ENCODE data around the gene ERC2.
"Not testable (repeated sequence)": the region's sequence is repeated elsewhere in the genome, so short reads cannot be mapped to it uniquely, and the experiment has no call there.

The ERC2 gene

DNA sequence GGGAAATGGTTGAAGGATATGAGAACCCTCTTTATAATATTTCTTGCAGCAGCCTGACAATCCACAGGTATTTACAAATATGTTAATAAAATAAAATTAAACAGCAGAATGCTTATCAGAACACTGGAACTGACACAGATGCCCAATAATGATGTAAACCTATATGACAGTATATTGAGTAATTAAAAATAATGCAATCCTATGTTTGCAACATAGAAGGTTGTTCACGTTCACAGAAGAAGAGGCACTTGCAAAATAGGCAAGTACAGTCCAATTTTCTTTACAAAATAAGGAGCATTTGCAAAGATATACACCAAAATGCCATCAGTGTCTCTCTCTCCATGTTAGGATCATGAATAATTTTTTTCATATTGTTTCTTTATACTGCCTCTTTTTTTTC is 584.2 kb downstream of the ERC2 start:
- DNase-seq (ENCODE audit: low spot score) = no peak

DNA sequence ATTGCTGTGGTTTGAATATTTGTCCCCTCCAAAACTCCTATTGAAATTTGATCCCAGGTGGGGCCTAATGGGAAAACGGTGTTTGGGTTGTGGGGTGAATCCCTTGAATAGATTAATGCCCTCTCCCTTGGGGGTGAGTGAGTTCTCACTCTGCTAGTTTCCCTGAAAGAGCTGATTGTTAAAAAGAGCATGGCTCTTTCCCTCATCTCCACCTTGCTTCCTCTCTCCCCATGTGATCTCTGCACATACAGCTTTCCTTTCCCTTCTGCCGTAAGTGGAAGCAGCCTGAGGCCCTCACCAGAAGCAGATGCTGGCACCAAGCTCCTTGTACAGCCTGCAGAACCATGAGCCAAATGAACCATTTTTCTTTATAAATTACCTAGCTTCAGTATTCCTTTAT is 586.3 kb downstream of the ERC2 start:
- DNase-seq (ENCODE audit: low spot score) = no peak

DNA sequence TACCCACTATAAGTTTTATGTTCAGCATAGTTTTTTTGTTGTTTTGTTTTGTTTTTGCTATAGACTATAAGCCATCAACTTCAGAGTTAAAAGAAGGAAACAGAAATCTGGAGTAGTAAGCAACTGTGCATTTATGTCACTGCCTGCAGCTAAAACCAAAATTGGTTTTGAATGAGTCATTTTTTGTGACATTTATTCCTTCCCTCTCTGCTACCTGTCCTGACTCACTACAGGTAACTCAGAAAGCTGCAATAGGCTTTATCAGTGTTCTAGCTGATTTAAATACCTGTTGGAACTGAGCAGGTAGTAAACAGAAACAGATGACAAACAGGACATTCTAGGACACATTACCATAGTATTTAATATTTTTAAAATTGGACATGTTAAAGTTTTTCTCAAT is 587.9 kb downstream of the ERC2 start:
- DNase-seq (ENCODE audit: low spot score) = no peak

DNA sequence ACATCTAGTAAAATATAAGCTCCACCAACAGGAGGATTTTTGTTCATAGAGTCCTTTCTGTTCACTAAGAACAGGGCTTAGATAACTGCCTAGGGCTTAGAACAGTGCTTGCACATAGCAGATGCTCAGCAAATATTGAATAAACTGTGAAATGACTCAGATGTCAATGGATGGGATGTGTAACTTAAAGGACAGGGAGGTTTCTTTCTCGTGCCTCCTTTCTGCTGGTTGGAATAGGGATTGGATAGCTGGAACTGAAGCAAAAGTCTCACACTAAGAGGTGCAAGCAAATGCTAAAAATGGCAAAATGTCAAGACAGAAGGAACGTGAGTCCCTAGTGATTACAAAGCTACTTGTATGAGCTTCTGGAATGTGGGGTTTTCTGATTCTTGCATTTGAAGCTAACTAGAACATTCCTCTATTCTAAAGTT is 588.4 kb downstream of the ERC2 start:
- DNase-seq (ENCODE audit: low spot score) = no peak

DNA sequence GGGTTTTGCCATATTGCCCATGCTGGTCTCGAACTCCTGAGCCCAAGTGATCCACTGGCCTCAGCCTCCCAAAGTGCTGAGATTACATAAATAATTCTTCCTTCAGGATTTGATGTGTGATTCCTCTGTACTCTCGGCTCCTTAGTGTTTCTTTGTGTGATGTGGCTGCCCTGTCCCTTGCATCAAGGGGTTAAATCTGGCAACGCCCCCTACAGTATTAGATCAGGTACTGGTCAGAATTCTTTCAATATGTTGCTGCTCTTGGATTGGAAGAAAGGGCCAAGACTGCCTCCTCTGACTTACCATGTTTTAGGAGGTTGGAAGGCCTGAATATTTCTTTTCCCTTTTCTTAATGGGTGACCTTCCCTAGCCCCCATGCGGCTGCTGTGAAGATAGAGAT is 590.6 kb downstream of the ERC2 start:
- peak; percentile 9 for DNase-seq (ENCODE audit: low spot score)

DNA sequence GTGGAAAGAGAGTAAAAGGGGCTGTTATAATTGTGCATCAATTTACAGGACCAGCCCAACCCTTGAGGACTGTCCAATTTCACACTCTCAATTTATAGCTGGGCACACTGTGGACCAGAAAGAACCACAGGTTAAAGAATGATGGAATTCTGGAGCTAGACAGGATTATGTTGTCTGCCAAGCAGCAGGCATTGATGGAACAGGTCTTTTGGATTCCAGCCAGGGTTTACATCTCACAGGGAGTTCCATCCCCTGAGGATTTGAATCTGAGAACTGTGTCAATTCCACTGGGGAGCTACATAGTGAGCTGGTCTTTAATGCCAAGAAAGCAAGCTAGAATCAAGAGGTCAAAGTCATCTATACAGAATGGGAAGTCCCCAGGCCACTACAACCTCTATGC is 591.7 kb downstream of the ERC2 start:
- no peak for DNase-seq (ENCODE audit: low spot score)

DNA sequence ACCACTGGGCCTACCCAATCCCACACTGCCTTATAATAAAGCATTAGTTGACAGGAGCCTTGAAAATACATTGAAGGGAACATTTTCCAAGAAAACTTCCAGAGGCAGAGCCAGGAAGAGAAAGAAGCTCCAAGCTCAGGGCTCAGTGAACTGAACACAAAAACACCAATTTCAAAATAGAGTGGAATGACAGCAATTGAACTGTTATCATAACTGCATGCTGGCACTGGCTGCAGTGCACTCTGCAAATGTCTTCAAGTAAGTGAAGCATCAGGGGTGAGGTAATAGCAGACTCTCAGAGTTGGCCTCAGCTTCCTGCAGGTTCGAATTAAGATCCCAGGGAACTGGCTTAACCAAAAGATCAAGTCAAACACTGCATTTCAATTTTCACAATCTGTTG is 593.2 kb downstream of the ERC2 start:
- DNase-seq (ENCODE audit: low spot score) = no peak

DNA sequence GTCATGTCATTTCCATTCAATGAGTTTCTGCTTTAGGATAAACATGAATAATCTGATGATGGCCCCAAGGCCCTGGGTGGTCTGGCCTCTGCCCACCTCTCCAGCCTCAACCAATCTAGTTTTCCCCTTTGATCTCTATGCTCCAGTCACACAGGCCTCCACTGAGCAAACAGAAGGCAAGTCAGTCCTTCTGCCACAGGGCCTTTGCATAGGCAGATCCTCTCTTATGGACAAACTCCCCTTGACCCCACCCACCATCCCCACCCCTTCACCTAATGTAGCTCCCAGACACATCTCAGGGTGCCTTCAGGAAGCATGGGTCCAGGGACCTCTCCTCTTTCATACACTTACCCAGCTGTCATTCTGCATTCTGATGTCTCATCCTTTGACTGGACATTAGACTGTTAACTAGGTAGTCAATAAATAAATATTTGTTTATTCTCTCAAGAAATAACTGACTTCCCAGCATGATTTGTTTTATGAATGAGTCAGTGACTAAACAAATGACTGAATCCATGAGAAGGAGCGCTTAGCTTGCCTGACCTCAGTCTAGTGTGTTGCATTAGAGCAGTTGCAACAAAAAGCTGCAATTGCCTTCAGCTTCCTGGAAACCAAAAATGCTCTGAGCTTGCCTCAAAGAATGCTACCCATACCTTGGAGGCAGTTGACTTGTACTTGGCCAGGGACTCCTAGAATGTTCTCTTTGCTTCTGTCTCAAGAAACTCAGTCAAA is 594.6 kb downstream of the ERC2 start:
- DNase-seq (ENCODE audit: low spot score) = no peak

DNA sequence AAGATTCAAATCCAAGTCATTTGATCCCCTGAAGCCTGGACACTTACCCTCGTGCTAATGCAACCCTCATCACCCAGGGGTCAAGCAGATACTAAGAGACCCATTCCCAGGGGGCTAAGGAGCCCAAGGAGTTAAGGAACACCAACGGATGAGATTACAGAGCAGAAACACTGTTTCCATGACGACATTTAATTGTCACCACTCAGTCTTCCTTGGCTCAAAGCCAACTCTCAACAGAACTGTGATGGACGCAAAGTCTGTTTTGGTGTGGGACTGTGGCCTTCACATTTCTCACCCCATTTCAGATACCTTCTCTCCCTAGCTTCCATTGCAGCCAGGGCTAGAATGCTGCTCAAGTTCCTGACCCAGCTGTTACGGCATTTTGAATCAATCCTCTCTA is 597.7 kb downstream of the ERC2 start:
- no peak for DNase-seq (ENCODE audit: low spot score)

DNA sequence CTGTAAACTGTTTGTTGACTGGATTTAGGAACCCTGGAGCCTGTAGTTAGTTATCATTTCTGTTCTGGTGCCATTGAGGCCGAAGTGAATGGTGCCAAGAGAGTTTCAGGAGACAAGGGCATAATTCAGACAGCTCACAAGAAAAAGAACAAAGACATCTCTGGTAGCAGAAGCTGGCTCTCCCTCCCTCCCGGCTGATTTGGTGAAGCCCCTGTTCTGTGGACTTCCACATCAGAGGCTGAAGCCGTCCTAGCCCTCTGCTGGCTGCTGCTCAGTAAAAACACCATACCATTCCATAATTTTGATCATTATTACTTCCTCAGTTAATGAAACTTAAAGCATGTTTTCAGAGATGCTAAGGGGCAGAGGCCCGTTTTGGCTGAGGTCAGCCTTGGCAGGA is 599.9 kb downstream of the ERC2 start:
- DNase-seq (ENCODE audit: low spot score) = no peak

DNA sequence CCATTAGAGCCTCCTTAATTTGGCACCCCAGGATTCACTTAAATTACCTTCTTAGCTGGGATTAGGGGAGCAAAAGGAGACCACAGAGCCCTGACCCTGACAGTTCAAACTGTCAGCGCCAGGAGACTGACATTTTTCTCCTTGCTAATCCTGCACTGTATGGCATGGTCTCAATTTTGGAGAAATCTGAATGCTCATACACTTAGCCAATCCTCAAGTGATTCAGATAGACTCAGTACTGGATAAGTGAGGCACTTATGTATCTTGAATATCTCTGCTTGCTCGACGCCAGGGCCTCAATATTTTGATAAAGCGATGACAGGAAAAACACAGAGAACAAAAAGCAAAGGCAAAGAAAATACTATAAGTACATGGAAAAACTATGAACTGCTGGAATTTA is 605.2 kb downstream of the ERC2 start:
- no peak for DNase-seq (ENCODE audit: low spot score)

DNA sequence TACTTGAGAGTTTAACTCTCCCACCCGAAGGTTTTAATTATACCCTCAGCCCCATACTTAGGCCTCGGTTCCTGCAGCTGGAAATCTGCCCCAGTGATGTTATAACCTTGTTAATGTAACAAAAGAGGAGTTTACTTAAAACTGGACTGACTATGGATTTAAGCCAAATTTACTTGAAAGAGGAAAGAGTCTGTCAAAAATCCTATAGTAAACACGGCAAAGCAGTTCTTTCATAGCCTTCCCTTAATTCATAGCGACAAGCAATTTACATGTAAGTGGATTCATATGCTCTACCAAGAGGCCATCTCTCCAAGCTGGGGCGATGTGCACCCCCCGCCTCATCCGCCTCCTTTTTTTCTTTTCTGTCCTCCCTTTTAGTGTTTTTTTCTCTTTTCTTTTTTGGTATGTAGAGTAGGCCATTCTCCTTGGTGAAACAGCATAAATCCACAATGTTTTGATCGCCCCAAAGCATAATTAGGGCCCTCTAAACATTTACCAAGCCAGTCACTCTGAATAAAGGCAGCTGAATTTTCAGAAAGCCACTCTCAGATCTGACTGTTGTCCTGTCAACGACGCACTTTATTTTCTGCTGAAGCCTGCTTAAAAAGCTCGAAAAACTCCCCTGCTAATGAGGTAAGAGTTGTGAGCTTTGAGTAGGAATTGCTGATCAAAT is 608.1 kb downstream of the ERC2 start:
- no peak for DNase-seq (ENCODE audit: low spot score)

DNA sequence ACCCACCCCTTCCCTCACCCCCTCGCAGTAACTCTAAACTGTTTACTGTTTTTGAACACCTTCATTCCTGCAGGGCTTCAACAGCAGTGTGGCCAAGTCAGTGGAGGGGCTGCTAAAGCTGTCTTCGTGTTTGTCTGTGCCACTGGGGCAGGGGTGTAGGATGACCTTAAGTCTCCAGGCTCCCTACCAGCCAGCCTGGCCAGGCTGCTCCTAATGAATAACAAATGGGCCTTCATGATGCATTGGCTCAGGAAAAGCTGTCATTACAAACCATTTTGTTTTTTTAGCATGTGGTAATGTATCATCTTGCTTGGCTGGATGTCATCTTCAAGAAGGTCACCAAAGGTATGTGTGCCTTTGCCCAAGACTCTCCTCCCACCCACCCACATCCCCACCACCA is 609.0 kb downstream of the ERC2 start:
- DNase-seq (ENCODE audit: low spot score) = no peak

DNA sequence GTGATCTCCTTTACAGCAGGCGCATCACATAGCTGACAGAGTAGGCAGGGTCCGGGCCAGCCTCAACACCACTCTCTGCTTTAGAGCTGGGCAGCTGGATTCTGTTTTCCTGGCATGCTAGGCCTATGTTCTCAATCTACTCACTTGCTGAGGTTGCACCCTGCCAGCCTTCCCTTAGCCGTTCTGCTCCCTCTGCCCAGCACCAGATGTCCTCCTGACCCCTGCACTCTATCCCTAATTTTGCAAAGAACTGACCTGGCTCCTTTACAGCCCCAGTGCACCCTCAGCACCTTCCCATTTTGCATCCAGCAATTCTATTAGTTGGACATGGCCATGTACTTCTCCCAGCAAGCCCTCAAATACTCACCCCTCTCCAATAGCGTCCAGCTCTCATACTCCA is 609.5 kb downstream of the ERC2 start:
- no peak for DNase-seq (ENCODE audit: low spot score)

DNA sequence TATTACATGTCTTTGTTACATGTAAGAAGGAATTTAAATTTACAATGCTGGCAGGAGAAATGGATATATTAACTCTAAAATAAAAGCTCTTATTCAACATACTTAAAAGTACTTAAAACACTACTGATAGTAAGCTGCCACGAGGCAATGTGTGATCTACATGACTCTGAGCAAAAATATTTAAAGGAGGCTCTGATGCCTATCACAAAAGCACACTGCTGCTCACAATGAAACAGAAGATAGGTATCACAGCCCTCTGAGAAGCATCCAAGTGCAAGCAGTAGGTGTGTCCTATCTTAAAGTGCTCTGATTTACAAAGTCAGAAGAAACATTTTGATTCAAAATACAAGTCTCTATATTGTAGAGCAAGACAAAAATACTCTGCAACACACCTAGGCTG is 610.0 kb downstream of the ERC2 start:
- DNase-seq (ENCODE audit: low spot score) = no peak

DNA sequence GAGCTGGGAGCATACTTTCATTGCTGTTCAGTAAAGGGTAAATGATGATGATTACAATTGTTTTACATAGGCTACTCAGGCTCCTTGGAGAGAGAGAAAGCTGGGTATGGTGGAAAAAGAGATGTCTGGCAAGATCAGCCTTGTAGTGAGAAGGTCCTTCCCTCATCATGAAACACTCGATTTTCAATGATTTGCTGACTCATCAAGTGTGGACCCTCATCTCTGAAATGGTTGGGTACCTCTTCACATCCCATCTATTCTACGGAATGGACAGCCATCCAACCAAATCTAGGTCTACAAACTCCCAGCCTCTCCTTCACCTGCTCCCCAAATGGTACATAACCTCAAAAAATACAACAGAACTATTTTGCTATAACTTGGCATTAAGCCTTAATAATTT is 610.6 kb downstream of the ERC2 start:
- no peak for DNase-seq (ENCODE audit: low spot score)

DNA sequence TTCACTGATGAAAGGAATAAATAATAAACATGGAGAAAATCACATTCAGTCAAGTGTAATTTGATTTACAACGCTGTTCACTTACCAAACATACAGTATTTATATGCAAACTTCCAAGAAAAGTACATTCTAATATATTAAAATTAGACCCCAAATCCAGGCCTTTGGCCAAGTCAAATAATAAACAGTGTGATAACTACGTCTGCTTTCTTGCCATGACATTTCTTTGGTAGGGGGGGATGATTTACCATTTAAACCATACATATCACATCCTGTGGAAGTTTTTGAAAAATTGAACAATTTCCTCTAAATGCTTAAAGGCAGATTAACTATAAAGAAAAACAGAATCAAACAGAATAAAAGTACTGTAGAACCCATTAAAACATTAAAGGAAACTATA is 613.0 kb downstream of the ERC2 start:
- no peak for DNase-seq (ENCODE audit: low spot score)

DNA sequence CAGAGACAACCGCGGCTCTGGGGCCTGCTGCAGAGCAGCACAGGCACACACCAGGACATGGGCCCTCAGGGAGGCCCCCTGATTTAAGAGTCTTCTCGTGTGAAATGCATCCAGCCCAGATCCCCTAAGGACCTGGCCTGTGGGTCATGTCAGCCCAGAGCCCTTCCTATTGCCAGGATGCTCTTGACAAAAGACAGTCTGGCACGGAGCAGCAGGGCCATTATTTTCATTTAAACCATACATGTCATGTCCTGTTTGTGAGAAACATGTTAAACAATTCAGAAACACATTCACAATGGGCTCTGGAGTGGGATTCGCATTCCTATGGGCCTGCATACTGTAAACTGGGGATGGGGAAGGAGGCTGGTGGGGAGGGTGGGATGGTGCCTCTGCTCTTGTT is 613.8 kb downstream of the ERC2 start:
- DNase-seq (ENCODE audit: low spot score) = no peak

DNA sequence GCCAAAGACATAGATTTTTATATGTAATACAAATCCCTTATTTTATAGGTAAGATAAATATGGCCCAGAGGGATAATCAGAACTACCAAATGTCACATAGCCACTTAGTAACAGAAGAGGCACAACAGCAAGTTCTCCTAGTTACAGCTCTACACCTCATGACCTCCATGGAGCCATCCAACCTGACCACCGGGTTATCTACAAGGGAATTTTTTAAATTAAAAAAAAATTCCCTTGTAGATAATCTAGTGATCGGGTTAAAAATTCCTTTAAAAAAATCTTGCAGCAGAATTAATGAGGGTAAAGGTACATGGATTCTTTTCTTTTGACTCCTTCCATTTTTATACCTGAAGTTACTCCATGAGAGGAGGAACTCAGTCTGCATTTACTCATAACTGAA is 615.9 kb downstream of the ERC2 start:
- no peak for DNase-seq (ENCODE audit: low spot score)

DNA sequence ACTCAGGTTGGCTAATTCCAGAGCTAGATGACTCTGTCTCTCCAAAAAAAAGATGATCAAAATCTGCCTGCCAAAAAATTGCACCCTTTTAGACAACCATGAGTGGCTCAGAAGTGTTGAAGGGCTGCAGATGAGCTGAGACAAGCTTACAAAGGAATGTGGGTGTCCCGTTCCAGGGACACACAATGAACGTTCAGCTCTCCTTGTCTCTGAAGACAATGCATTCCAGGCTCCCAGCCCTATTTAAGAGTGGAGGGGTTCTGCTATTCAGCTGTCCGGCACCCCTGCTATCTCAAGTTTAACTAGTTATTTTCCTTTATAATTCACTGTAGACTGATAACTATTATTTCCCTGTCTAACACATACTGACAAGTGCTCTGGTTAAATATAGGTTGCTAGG is 626.1 kb downstream of the ERC2 start:
- DNase-seq (ENCODE audit: low spot score) = no peak

DNA sequence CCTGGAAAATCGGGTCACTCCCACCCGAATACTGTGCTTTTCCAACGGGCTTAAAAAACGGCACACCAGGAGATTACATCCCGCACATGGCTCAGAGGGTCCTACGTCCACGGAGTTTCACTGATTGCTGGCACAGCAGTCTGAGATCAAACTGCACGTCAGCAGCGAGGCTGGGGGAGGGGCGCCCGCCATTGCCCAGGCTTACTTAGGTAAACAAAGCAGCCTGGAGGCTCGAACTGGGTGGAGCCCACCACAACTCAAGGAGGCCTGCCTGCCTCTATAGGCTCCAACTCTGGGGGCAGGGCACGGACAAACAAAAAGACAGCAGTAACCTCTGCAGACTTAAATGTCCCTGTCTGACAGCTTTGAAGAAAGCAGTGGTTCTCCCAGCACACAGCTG is 636.4 kb downstream of the ERC2 start:
- not testable (repeated sequence) for DNase-seq (ENCODE audit: low spot score)

DNA sequence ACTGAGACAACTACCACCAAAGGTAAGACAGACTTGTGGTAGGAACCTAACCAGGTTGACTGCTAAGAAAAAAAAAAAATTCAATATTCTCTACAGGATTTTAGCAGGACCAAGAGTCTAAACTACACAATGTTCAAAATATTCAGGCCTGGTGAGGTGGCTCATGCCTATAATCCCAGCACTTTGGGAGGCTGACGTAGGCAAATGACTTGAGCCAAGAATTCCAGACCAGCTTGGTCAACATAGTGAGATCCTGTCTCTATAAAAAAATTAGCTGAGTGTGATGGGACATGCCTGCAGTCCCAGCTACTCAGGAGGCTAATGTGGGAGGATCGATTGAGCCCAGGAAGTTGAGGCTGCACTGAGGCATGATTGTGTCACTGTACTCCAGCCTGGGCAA is 639.6 kb downstream of the ERC2 start:
- DNase-seq (ENCODE audit: low spot score) = no peak

DNA sequence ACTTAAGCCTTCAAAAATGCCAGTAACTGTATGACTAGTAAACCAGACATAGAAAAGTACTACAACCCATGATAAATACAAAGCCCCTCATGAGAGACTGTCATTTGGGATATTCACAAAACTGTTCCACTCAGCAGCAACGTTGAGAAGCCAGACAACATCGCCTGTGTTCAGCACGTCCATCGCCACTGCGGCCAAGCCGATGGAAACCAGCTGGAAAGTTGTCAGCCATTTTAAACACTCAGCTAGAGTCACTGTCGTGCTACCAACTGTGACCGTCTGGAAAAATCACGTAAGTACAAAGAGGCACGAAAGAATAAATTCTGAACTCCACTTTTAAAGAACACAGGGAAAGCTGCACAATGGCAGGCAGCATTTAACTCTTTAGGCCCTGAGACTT is 640.5 kb downstream of the ERC2 start:
- no peak for DNase-seq (ENCODE audit: low spot score)
